Measurements from ENCODE around the gene SLC50A1. TPM values are rescaled to one million over a fixed set of nuclear protein-coding genes. Genes with fewer than 3 reads are reported as not detected.
A peak's percentile ranks its signal among the peaks of the same experiment; 100 is the strongest.

SLC50A1 gene
- total and polyA plus RNA-seq, 2 experiments from 2014 or later: 88.6 to 111 TPM

DNA sequence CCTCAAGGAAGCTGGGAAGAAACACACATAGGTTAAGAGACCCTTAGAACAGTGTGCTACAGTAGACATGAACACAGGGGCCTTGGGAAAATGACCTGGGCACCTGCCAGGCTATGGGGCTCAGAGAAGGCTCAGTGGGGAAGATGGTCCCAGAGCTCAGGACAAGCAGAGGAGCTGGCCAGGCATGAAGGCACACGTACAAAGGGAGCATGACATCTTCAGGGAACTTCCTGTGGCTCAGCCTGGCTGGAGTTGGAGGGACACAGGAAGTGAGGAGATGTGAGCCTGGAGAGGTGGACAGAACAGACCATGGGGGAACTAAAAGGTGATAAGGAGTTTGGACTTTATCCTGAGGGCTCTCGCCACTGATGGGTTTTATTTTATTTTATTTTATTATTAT lies 3.8 kb upstream of the SLC50A1 start:
- peaks cover 50% of the 10 kb centered on the region for H3K79me2 ChIP-seq
- H3K9me3 ChIP-seq (ENCODE audit: low read depth): no peaks in the 10 kb centered on the region
- H3K4me3 ChIP-seq: no peak overlapping the region
- H3K9me2 ChIP-seq (replicated peaks; ENCODE audit: insufficient read depth): no peaks in the 10 kb centered on the region
- no peaks in the 10 kb centered on the region for H3K36me3 ChIP-seq (replicated peaks; ENCODE audit: insufficient read depth, low read depth)
- no peaks in the 10 kb centered on the region for H4K20me1 ChIP-seq (ENCODE audit: insufficient read depth, poor library complexity, severe bottlenecking)
- no peaks in the 10 kb centered on the region for H3K27me3 ChIP-seq
- H3K4me2 ChIP-seq: peak overlapping the region; percentile 98
- no peak for TF ChIP-seq EZH2 (IDR thresholded peaks at IDR 0.05; ENCODE audit: borderline replicate concordance)
- TF ChIP-seq, protein P1, sequence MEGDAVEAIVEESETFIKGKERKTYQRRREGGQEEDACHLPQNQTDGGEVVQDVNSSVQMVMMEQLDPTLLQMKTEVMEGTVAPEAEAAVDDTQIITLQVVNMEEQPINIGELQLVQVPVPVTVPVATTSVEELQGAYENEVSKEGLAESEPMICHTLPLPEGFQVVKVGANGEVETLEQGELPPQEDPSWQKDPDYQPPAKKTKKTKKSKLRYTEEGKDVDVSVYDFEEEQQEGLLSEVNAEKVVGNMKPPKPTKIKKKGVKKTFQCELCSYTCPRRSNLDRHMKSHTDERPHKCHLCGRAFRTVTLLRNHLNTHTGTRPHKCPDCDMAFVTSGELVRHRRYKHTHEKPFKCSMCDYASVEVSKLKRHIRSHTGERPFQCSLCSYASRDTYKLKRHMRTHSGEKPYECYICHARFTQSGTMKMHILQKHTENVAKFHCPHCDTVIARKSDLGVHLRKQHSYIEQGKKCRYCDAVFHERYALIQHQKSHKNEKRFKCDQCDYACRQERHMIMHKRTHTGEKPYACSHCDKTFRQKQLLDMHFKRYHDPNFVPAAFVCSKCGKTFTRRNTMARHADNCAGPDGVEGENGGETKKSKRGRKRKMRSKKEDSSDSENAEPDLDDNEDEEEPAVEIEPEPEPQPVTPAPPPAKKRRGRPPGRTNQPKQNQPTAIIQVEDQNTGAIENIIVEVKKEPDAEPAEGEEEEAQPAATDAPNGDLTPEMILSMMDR (IDR thresholded peaks at IDR 0.05; ENCODE audit: poor library complexity): no peak
- TF ChIP-seq EZH2phosphoT487 (IDR thresholded peaks at IDR 0.05; ENCODE audit: low read depth, severe bottlenecking, unreplicated experiment): no peak
- DNase-seq (ENCODE audit: low spot score): no peak
- H3K4me1 ChIP-seq (ENCODE audit: insufficient read depth): peaks cover 22% of the 10 kb centered on the region
- no peak overlapping the region for H2AFZ ChIP-seq
- WGBS (ENCODE audit: low lambda C conversion rate, missing lambda C conversion rate): 62% methylated on average over 2 of the region's 2 CpGs
- H3K27ac ChIP-seq: peak overlapping the region; percentile 97

- WGBS (ENCODE audit: low lambda C conversion rate, missing lambda C conversion rate): 82% methylated on average over 7 of the region's 7 CpGs
- H3K36me3 ChIP-seq (replicated peaks; ENCODE audit: insufficient read depth, low read depth): no peaks in the 10 kb centered on the region
- no peaks in the 10 kb centered on the region for H3K27me3 ChIP-seq
- peak overlapping the region; percentile 81 for H3K4me2 ChIP-seq
- TF ChIP-seq, protein P1 (IDR thresholded peaks at IDR 0.05; ENCODE audit: poor library complexity): no peak
- TF ChIP-seq EZH2 (IDR thresholded peaks at IDR 0.05; ENCODE audit: borderline replicate concordance) (no peak), EZH2phosphoT487 (IDR thresholded peaks at IDR 0.05; ENCODE audit: low read depth, severe bottlenecking, unreplicated experiment) (no peak)
- no peaks in the 10 kb centered on the region for H3K9me2 ChIP-seq (replicated peaks; ENCODE audit: insufficient read depth)
- H3K27ac ChIP-seq: peak overlapping the region; percentile 99
- peaks cover 59% of the 10 kb centered on the region for H3K79me2 ChIP-seq
- DNase-seq (ENCODE audit: low spot score): no peak
- no peak overlapping the region for H2AFZ ChIP-seq
- H3K4me1 ChIP-seq (ENCODE audit: insufficient read depth): peaks cover 34% of the 10 kb centered on the region
- H3K9me3 ChIP-seq (ENCODE audit: low read depth): no peaks in the 10 kb centered on the region
- no peaks in the 10 kb centered on the region for H4K20me1 ChIP-seq (ENCODE audit: insufficient read depth, poor library complexity, severe bottlenecking)
- no peak overlapping the region for H3K4me3 ChIP-seq
Observed at GRCh38 chr1:155133799-155134281, 1.8 kb upstream of the SLC50A1 start.

- H3K4me1 ChIP-seq (ENCODE audit: insufficient read depth): peaks cover 37% of the 10 kb centered on the region
- H3K27ac ChIP-seq: peak overlapping the region; percentile 99
- no peak for DNase-seq (ENCODE audit: low spot score)
- H3K9me2 ChIP-seq (replicated peaks; ENCODE audit: insufficient read depth): no peaks in the 10 kb centered on the region
- peak overlapping the region; percentile 81 for H3K4me2 ChIP-seq
- TF ChIP-seq EZH2 (IDR thresholded peaks at IDR 0.05; ENCODE audit: borderline replicate concordance) (no peak), EZH2phosphoT487 (IDR thresholded peaks at IDR 0.05; ENCODE audit: low read depth, severe bottlenecking, unreplicated experiment) (no peak)
- TF ChIP-seq, protein P1 (IDR thresholded peaks at IDR 0.05; ENCODE audit: poor library complexity): no peak
- no peak overlapping the region for H3K4me3 ChIP-seq
- WGBS (ENCODE audit: low lambda C conversion rate, missing lambda C conversion rate): 69% methylated on average over 1 of the region's 1 CpG
- H3K79me2 ChIP-seq: peaks cover 59% of the 10 kb centered on the region
- no peaks in the 10 kb centered on the region for H3K9me3 ChIP-seq (ENCODE audit: low read depth)
- no peaks in the 10 kb centered on the region for H4K20me1 ChIP-seq (ENCODE audit: insufficient read depth, poor library complexity, severe bottlenecking)
- H2AFZ ChIP-seq: no peak overlapping the region
- no peaks in the 10 kb centered on the region for H3K36me3 ChIP-seq (replicated peaks; ENCODE audit: insufficient read depth, low read depth)
- no peaks in the 10 kb centered on the region for H3K27me3 ChIP-seq
Observed at GRCh38 chr1:155134322-155134721, 1.3 kb upstream of the SLC50A1 start.
